H1 (cell line): ENCODE results near the gene GPC6.

Experiments
- CHD1 ChIP-seq: IDR thresholded peaks from 2 replicates; pipeline ENCODE4 v1.6.1; 2012; ENCODE audit warnings: low read depth, low read length, improper control_type of control experiment
- EP300 ChIP-seq, 2 experiments: IDR thresholded peaks; 1 replicate in 1 of 2; 2 replicates in 1 of 2; pipeline ENCODE4 v1.6.1; 2011 to 2012; ENCODE audit warnings: low read depth in 2 of 2, low read length in 2 of 2, mild to moderate bottlenecking in 2 of 2, borderline replicate concordance in 1 of 2, inconsistent platforms in 1 of 2, moderate library complexity in 1 of 2
- POLR2AphosphoS5 ChIP-seq: IDR thresholded peaks from 2 replicates; pipeline ENCODE4 v1.6.1; 2011; ENCODE audit warnings: low read depth, low read length
- TF ChIP-seq, protein P1 (sequence below), 3 experiments: IDR thresholded peaks; 1 replicate in 2 of 3; 2 replicates in 1 of 3; pipeline versions ENCODE4 v1.5.1 to v1.6.1; 2011; ENCODE audit warnings: low read length in 3 of 3, mild to moderate bottlenecking in 3 of 3, inconsistent platforms in 2 of 3, low read depth in 1 of 3, moderate library complexity in 1 of 3; ENCODE audit not compliant: insufficient read depth in 1 of 3; ENCODE audit errors: control extremely low read depth in 1 of 3

DNA sequence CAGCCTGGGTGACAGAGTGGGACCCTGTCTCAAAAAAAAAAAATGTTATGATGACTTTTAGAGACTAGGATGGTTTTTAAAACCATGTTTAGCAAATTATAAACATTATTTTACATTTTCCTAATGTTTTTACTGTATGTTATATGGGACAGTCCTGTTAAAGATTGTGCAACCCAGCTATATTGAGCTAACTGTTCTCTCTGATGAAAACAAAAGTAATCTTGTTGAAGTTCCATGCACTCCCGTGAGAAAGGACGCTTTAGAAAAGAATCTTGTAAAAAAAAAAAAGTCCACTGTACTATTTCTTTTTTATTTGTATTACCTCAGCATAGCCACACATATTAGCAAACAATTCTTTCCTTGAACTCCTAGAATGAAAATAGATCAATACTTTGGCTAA is 801.6 kb downstream of the GPC6 start:
- TF ChIP-seq CHD1 (no peak), EP300 (IDR thresholded peaks at IDR 0.05; ENCODE audit: borderline replicate concordance in 1 of 2, low read depth in 2 of 2, low read length in 2 of 2) (no peak), POLR2AphosphoS5 (no peak)
- TF ChIP-seq, protein P1, sequence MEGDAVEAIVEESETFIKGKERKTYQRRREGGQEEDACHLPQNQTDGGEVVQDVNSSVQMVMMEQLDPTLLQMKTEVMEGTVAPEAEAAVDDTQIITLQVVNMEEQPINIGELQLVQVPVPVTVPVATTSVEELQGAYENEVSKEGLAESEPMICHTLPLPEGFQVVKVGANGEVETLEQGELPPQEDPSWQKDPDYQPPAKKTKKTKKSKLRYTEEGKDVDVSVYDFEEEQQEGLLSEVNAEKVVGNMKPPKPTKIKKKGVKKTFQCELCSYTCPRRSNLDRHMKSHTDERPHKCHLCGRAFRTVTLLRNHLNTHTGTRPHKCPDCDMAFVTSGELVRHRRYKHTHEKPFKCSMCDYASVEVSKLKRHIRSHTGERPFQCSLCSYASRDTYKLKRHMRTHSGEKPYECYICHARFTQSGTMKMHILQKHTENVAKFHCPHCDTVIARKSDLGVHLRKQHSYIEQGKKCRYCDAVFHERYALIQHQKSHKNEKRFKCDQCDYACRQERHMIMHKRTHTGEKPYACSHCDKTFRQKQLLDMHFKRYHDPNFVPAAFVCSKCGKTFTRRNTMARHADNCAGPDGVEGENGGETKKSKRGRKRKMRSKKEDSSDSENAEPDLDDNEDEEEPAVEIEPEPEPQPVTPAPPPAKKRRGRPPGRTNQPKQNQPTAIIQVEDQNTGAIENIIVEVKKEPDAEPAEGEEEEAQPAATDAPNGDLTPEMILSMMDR (IDR thresholded peaks at IDR 0.05; ENCODE audit: control extremely low read depth in 1 of 3, insufficient read depth in 1 of 3, low read depth in 1 of 3, low read length in 3 of 3), result no peak
